ENCODE results near the gene CPTP. TPM values are rescaled to one million over a fixed set of nuclear protein-coding genes. Genes with fewer than 3 reads are reported as not detected.

The CPTP gene
- total RNA-seq, 1 experiment from 2014 or later = 14.0 TPM

GRCh38 chr1:1324084-1324523 is 498 bp upstream of the CPTP start:
- peak overlapping the region; percentile 61 for H3K9ac ChIP-seq (ENCODE audit: extremely low read depth, insufficient read length, low read length)
- H2AFZ ChIP-seq (ENCODE audit: low read length) = no peak overlapping the region
- Mint-ChIP-seq H3K9me3 (no peaks in the 10 kb centered on the region), H3K27me3 (ENCODE audit: low read depth) (no peaks in the 10 kb centered on the region), H3K27ac (no peak overlapping the region), H3K4me3 (peak overlapping the region; percentile 82 to 88), H3K4me1 (peaks cover 2 to 13% of the 10 kb centered on the region in 2 experiments), H3K36me3 (ENCODE audit: insufficient read depth in 1 of 3, low read depth in 3 of 3) (peaks cover 8 to 22% (median 18%) of the 10 kb centered on the region in 3 experiments; a peak in 6 of 7 replicates)
- TF ChIP-seq, protein P1, sequence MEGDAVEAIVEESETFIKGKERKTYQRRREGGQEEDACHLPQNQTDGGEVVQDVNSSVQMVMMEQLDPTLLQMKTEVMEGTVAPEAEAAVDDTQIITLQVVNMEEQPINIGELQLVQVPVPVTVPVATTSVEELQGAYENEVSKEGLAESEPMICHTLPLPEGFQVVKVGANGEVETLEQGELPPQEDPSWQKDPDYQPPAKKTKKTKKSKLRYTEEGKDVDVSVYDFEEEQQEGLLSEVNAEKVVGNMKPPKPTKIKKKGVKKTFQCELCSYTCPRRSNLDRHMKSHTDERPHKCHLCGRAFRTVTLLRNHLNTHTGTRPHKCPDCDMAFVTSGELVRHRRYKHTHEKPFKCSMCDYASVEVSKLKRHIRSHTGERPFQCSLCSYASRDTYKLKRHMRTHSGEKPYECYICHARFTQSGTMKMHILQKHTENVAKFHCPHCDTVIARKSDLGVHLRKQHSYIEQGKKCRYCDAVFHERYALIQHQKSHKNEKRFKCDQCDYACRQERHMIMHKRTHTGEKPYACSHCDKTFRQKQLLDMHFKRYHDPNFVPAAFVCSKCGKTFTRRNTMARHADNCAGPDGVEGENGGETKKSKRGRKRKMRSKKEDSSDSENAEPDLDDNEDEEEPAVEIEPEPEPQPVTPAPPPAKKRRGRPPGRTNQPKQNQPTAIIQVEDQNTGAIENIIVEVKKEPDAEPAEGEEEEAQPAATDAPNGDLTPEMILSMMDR (conservative IDR thresholded peaks at IDR 0.05) = no peak
- no peak overlapping the region for H3K23ac ChIP-seq (ENCODE audit: insufficient read length, low read depth, low read length)
- peaks cover 5% of the 10 kb centered on the region for H4K20me1 ChIP-seq (ENCODE audit: control insufficient read depth, insufficient read depth, insufficient read length)
- H3K79me1 ChIP-seq (ENCODE audit: insufficient read depth, low read depth, low read length, poor library complexity, severe bottlenecking) = peaks cover 8% of the 10 kb centered on the region
- no peak overlapping the region for H3K56ac ChIP-seq (ENCODE audit: insufficient read length, low read depth, low read length)
- no peak overlapping the region for H3K18ac ChIP-seq (ENCODE audit: insufficient read length, low read depth, low read length)
- WGBS (ENCODE audit: extremely low coverage, insufficient read length, low lambda C conversion rate) = no CpG with 5 or more reads among the region's 41 CpGs
- H3K27me3 ChIP-seq (ENCODE audit: insufficient read depth, low read length) = no peaks in the 10 kb centered on the region
- no peak overlapping the region for H4K5ac ChIP-seq (ENCODE audit: insufficient read length, low read depth, low read length)
- DNase-seq = no peak
- no peaks in the 10 kb centered on the region for H3K9me3 ChIP-seq (ENCODE audit: control insufficient read depth, low read depth, low read length)
- H2BK12ac ChIP-seq (ENCODE audit: insufficient read length, low read depth, low read length) = no peak overlapping the region
- H2BK5ac ChIP-seq (ENCODE audit: insufficient read length, low read length) = no peak overlapping the region
- no peak overlapping the region for H2BK15ac ChIP-seq (ENCODE audit: low read depth, low read length)
- H3T11ph ChIP-seq (ENCODE audit: low read length) = no peak overlapping the region
- no peak overlapping the region for H2BK20ac ChIP-seq (ENCODE audit: low read depth, low read length, poor library complexity, severe bottlenecking)
- H3K4me1 ChIP-seq (ENCODE audit: insufficient read depth, low read length) = no peaks in the 10 kb centered on the region
- no peak overlapping the region for H2AK5ac ChIP-seq (ENCODE audit: insufficient read length, low read length)
- H3K4me2 ChIP-seq (ENCODE audit: insufficient read depth, insufficient read length, low read length) = peak overlapping the region; percentile 53
- H3K79me2 ChIP-seq (ENCODE audit: insufficient read depth, low read length) = peaks cover 17% of the 10 kb centered on the region; the same call in 1 of the 2 replicates
- H4K91ac ChIP-seq (ENCODE audit: insufficient read length, low read depth, low read length) = no peak overlapping the region
- H2BK120ac ChIP-seq (ENCODE audit: low read depth, low read length, poor library complexity, severe bottlenecking) = no peak overlapping the region
- H3K4ac ChIP-seq (ENCODE audit: low read depth, low read length) = no peak overlapping the region
- H3K27ac ChIP-seq (ENCODE audit: insufficient read length, low read depth, low read length) = no peak overlapping the region
- no peak overlapping the region for H4K8ac ChIP-seq (replicated peaks; ENCODE audit: insufficient read length, low read depth, low read length)
- peaks cover 8% of the 10 kb centered on the region for H3K23me2 ChIP-seq (ENCODE audit: insufficient read length, low read depth, low read length, poor library complexity, severe bottlenecking)
- H3K14ac ChIP-seq (ENCODE audit: insufficient read depth, low read length) = peak overlapping the region; percentile 78
